Lung (tissue), 12 donors: Measurements from ENCODE around the gene NPAS3. TPM values are rescaled to one million over a fixed set of nuclear protein-coding genes. Genes with fewer than 3 reads are reported as not detected.

Experiments
- ATAC-seq: fragments of 200-7000 bp; cut with Tn5 transposase; one replicate; pipeline ENCODE4 v1.9.1; 2020; ENCODE audit warnings: moderate number of reproducible peaks; ENCODE audit not compliant: insufficient read depth, low FRiP score
- DNase-seq, 3 donors: peaks; one replicate each; pipeline ENCODE4 v3.0.0-alpha.2; 2013 to 2017
- H3K27ac ChIP-seq, 2 donors: one replicate each; pipeline ENCODE4 v1.5.1; 2013; ENCODE audit warnings: mild to moderate bottlenecking in 2 of 2, moderate library complexity in 2 of 2, control low read depth in 1 of 2, inconsistent platforms in 1 of 2, low read depth in 1 of 2, low read length in 1 of 2
- H3K27me3 ChIP-seq, 3 donors: one replicate each; pipeline ENCODE4 v1.5.1; 2013; ENCODE audit warnings: low read length in 2 of 3; ENCODE audit not compliant: control insufficient read depth in 3 of 3, insufficient read depth in 3 of 3
- H3K36me3 ChIP-seq, 4 donors: one replicate each; pipeline ENCODE4 v1.5.1; 2013; ENCODE audit warnings: low read length in 4 of 4, mild to moderate bottlenecking in 1 of 4, moderate library complexity in 1 of 4; ENCODE audit not compliant: control insufficient read depth in 4 of 4, insufficient read depth in 4 of 4
- H3K4me1 ChIP-seq, 5 donors: one replicate each; pipeline ENCODE4 v1.5.1; 2013; ENCODE audit warnings: low read length in 5 of 5, mild to moderate bottlenecking in 2 of 5, moderate library complexity in 1 of 5; ENCODE audit not compliant: control insufficient read depth in 5 of 5, insufficient read depth in 5 of 5
- H3K4me3 ChIP-seq: one replicate; pipeline ENCODE4 v1.5.1; 2013; ENCODE audit warnings: mild to moderate bottlenecking, control low read depth, moderate library complexity
- H3K9ac ChIP-seq, 2 donors: one replicate each; pipeline ENCODE4 v1.5.1; 2013; ENCODE audit warnings: low read length in 2 of 2, control low read depth in 1 of 2; ENCODE audit not compliant: insufficient read depth in 1 of 2
- H3K9me3 ChIP-seq, 4 donors: one replicate each; pipeline ENCODE4 v1.5.1; 2013; ENCODE audit warnings: low read length in 3 of 4, mild to moderate bottlenecking in 1 of 4, moderate library complexity in 1 of 4; ENCODE audit not compliant: control insufficient read depth in 4 of 4, insufficient read depth in 3 of 4
- CTCF ChIP-seq: IDR thresholded peaks from 2 replicates; pipeline ENCODE4 v1.5.1; 2012; ENCODE audit warnings: mild to moderate bottlenecking; ENCODE audit errors: control extremely low read depth, extremely low read depth
- WGBS, 2 donors: extraction: QIAGEN DNeasy Blood & Tissue Kit; methylation state at CpG; one replicate each; pipeline ENCODE4 v1.1.7; 2013; 5-methylcytosine and 5-hydroxymethylcytosine counted together
- polyA plus RNA-seq, 2 donors: library from polyadenylated mRNA; stranded (reverse); fragments of 200-250 nt; gene quantifications; one replicate each; pipeline ENCODE4 v1.2.1, GENCODE V29; 2013
- total RNA-seq, 2 donors: library from RNA; depleted of rRNA in 1 of 2; stranded (reverse); fragments of >200 nt in 1 of 2; gene quantifications; one replicate each; pipeline ENCODE4 v1.2.1, GENCODE V29; 2014 to 2021
- donor health status: control.
- donor health status: control.
- donor health status: Bipolar disorder and iron deficiency.
- donor health status: healthy.
- donor health status: DM: yes; HTN: yes; CAD: no.

The NPAS3 gene
- total and polyA plus RNA-seq, 4 donors, result 0.13 to 0.48 (median 0.33) TPM

GRCh38 chr14:33736979-33737378 lies 798.3 kb downstream of the NPAS3 start:
- H3K27me3 ChIP-seq, result no peaks in the 10 kb centered on the region
- H3K27ac ChIP-seq, result no peak overlapping the region
- TF ChIP-seq CTCF, result no peak
- 83 to 92% methylated on average over 3 of the region's 3 CpGs for WGBS, 2 donors
- H3K9ac ChIP-seq, result no peak overlapping the region
- no peak for ATAC-seq
- DNase-seq, result no peak
- no peaks in the 10 kb centered on the region for H3K36me3 ChIP-seq
- peaks cover 0 to 3% (median 0%) of the 10 kb centered on the region in 5 donors for H3K4me1 ChIP-seq
- no peak overlapping the region for H3K4me3 ChIP-seq
- no peaks in the 10 kb centered on the region for H3K9me3 ChIP-seq

- Histone ChIP-seq H3K9me3 (no peaks in the 10 kb centered on the region), H3K4me3 (no peak overlapping the region), H3K36me3 (no peaks in the 10 kb centered on the region), H3K27me3 (no peaks in the 10 kb centered on the region), H3K9ac (no peak overlapping the region), H3K27ac (no peak overlapping the region), H3K4me1 (no peaks in the 10 kb centered on the region)
- no peak for DNase-seq
- 87 to 92% methylated on average over 2 of the region's 2 CpGs for WGBS, 2 donors
- TF ChIP-seq CTCF, result no peak
- peak; percentile 34 for ATAC-seq
Measured at GRCh38 chr14:33737446-33737845, 798.8 kb downstream of the NPAS3 start.

DNA sequence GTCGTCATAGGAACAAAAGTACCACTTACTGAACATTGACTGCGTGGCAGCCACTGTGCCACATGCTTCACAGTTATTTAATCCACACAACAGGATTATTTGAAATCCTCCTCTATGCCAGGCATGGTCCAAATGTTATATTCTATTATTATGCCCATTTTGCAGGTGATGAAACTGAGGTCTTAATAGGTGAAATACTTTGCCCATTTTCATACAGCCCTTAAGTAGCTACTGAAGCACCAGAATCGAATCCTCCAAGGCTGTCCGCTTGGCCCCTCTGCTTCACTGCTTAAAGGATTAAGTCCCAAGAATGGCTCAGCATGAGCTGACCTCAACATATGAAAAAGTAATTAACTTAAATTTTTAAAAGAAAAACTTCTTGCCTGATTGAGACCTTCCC lies 799.4 kb downstream of the NPAS3 start:
- H3K4me3 ChIP-seq, result no peak overlapping the region
- H3K36me3 ChIP-seq, result no peaks in the 10 kb centered on the region
- WGBS, 2 donors, result 83 to 94% methylated on average over 4 of the region's 4 CpGs
- DNase-seq, result no peak
- no peak for TF ChIP-seq CTCF
- no peak overlapping the region for H3K27ac ChIP-seq
- H3K27me3 ChIP-seq, result no peaks in the 10 kb centered on the region
- ATAC-seq, result no peak
- no peaks in the 10 kb centered on the region for H3K4me1 ChIP-seq
- peaks cover 0 to 3% (median 0%) of the 10 kb centered on the region in 4 donors for H3K9me3 ChIP-seq
- no peak overlapping the region for H3K9ac ChIP-seq

DNA sequence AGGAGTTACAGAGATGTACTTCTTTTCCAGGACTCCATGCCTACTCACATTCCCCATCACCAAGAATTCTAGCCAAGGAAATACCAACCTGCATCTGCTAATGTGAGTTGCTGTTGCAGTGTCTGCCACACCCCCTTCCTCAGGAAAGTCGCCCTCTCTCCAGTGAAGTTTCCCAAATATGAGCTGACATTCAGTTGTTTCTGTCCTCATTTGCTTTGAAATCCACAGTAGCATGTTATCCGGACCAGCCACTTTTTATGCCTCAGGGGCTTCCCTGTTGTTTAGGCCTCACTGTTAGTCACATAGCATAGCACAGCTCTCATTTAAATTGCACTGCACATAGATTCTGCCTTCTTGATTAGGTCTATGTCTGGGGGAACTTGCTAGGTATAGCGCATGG lies 799.8 kb downstream of the NPAS3 start:
- 80 to 95% methylated on average over 3 of the region's 3 CpGs for WGBS, 2 donors

More for the DNA sequence above, 799.8 kb downstream of the NPAS3 start:
- Histone ChIP-seq H3K9ac (no peak overlapping the region), H3K27ac (no peak overlapping the region), H3K36me3 (no peaks in the 10 kb centered on the region), H3K4me1 (no peaks in the 10 kb centered on the region), H3K9me3 (peaks cover 0 to 6% (median 0%) of the 10 kb centered on the region in 4 donors), H3K4me3 (no peak overlapping the region), H3K27me3 (no peaks in the 10 kb centered on the region)
- TF ChIP-seq CTCF, result no peak
- ATAC-seq (no peak), DNase-seq (no peak)
